C4-2B (cell line): ENCODE results near the gene PGLYRP3.

ENCODE experiments used
- CTCF ChIP-seq: fragments of 450-650 bp; conservative IDR thresholded peaks from 2 replicates; pipeline ENCODE4 v1.5.1; 2017; ENCODE audit warnings: mild to moderate bottlenecking
- ZFX ChIP-seq: fragments of 450-650 bp; IDR thresholded peaks from 2 replicates; pipeline ENCODE4 v1.6.1; 2017

GRCh38 chr1:153251988-153252387 is 60.8 kb downstream of the PGLYRP3 start:
- no peak for TF ChIP-seq CTCF
- no peak for TF ChIP-seq ZFX
